GM12878 (cell line): Measurements from ENCODE around the gene CLPX. TPM values are rescaled to one million over a fixed set of nuclear protein-coding genes. Genes with fewer than 3 reads are reported as not detected.

Source experiments
- ATAC-seq: fragments of 200-7000 bp; cut with Tn5 transposase; 3 replicates; pipeline ENCODE4 v1.9.1; 2020; ENCODE audit warnings: mild to moderate bottlenecking, moderate library complexity
- BruUV-seq: library from RNA; stranded (reverse); fragments of 400-500 nt; replicated peaks from 2 replicates; lab custom pipeline; 2021; lab: Mats Ljungman, UMichigan
- CTCF ChIA-PET: fragments of 300-600 bp; sonication (Branson Sonifier 250); formaldehyde crosslinking; extraction: SDS; loops from one replicate; lab custom pipeline; 2021; ENCODE audit warnings: inconsistent platforms; lab: Yijun Ruan, JAX
- POLR2A ChIA-PET: fragments of 350-600 bp; formaldehyde crosslinking; extraction: SDS; loops from one replicate; lab custom pipeline; 2021; ENCODE audit warnings: inconsistent platforms; lab: Charles Lee
- RAD21 ChIA-PET: fragments of 300-600 bp; sonication (Branson Sonifier 250); formaldehyde crosslinking; loops from one replicate; lab custom pipeline; 2023; ENCODE audit warnings: antibody characterized with exemption; ENCODE audit not compliant: unreplicated experiment; lab: Charles Lee
- SMC1A ChIA-PET: fragments of 300-600 bp; sonication (Branson Sonifier 250); formaldehyde crosslinking; loops from one replicate; lab custom pipeline; 2023; ENCODE audit not compliant: unreplicated experiment, uncharacterized antibody; lab: Charles Lee
- DNase-seq: peaks from one replicate; pipeline ENCODE4 v3.0.0-alpha.2; 2011; ENCODE audit warnings: low read depth, low spot score
- FAIRE-seq: peaks from 3 replicates; lab custom pipeline; 2011; peaks lifted over from hg19 to GRCh38; lab: Jason Lieb, UNC
- H2AFZ ChIP-seq: 2 replicates; pipeline ENCODE4 v1.6.0; 2011; ENCODE audit warnings: low read depth, low read length, control low read depth; ENCODE audit not compliant: control insufficient read depth
- H3K27ac ChIP-seq: 2 replicates; pipeline ENCODE4 v1.5.1; 2011; ENCODE audit warnings: control low read depth; ENCODE audit not compliant: control insufficient read depth, insufficient read depth
- H3K27me3 ChIP-seq, 2 experiments: replicated peaks in 1 of 2; 2 replicates each; pipeline versions ENCODE4 v1.6.0 to v1.6.1; 2011; ENCODE audit warnings: low read length in 1 of 2; ENCODE audit not compliant: control insufficient read depth in 2 of 2, insufficient read depth in 2 of 2
- H3K36me3 ChIP-seq, 2 experiments: 2 replicates each; pipeline ENCODE4 v1.5.1; 2011; ENCODE audit warnings: low read length in 1 of 2; ENCODE audit not compliant: control insufficient read depth in 2 of 2, insufficient read depth in 2 of 2
- H3K4me1 ChIP-seq: 2 replicates; pipeline ENCODE4 v1.6.1; 2011; ENCODE audit warnings: mild to moderate bottlenecking, low read length, moderate library complexity, mixed read lengths; ENCODE audit not compliant: control insufficient read depth, insufficient read depth
- H3K4me2 ChIP-seq: 2 replicates; pipeline ENCODE4 v1.6.0; 2011; ENCODE audit warnings: control low read depth; ENCODE audit not compliant: control insufficient read depth, insufficient read depth
- H3K4me3 ChIP-seq: fragments of 200-600 bp; sonication (generic); 2 replicates; pipeline ENCODE4 v1.5.1; 2016
- H3K79me2 ChIP-seq: 2 replicates; pipeline ENCODE4 v1.6.0; 2011; ENCODE audit warnings: low read length; ENCODE audit not compliant: control insufficient read depth, insufficient read depth
- H3K9ac ChIP-seq: 2 replicates; pipeline ENCODE4 v1.8.0; 2011; ENCODE audit warnings: low read length, control low read depth, mixed read lengths; ENCODE audit not compliant: control insufficient read depth, insufficient read depth
- H3K9me3 ChIP-seq: replicated peaks from 3 replicates; pipeline ENCODE4 v1.5.1; 2011; ENCODE audit warnings: mild to moderate bottlenecking, low read length; ENCODE audit not compliant: control insufficient read depth, insufficient read depth
- H4K20me1 ChIP-seq: 2 replicates; pipeline ENCODE4 v1.6.0; 2011; ENCODE audit not compliant: control insufficient read depth, insufficient read depth
- BRCA1 ChIP-seq: IDR thresholded peaks from 2 replicates; pipeline ENCODE4 v1.6.1; 2011; ENCODE audit warnings: low read depth, low read length, improper control_type of control experiment
- FOS ChIP-seq: IDR thresholded peaks from 3 replicates; pipeline ENCODE4 v1.6.1; 2011; ENCODE audit warnings: borderline replicate concordance; ENCODE audit not compliant: insufficient read length; ENCODE audit errors: extremely low read depth
- HSF1 ChIP-seq: fragments of 150-350 bp; IDR thresholded peaks from 2 replicates; pipeline ENCODE4 v1.6.1; 2014; ENCODE audit warnings: mild to moderate bottlenecking, low read depth, low read length
- JUNB ChIP-seq: IDR thresholded peaks from 2 replicates; pipeline ENCODE4 v1.6.1; 2016; ENCODE audit warnings: antibody characterized with exemption, mild to moderate bottlenecking
- MYC ChIP-seq: IDR thresholded peaks from 2 replicates; pipeline ENCODE4 v1.6.1; 2011; ENCODE audit warnings: mild to moderate bottlenecking, low read length, moderate library complexity, inconsistent platforms; ENCODE audit not compliant: insufficient read depth, insufficient replicate concordance, insufficient read length, severe bottlenecking
- PBX3 ChIP-seq: IDR thresholded peaks from 2 replicates; pipeline ENCODE4 v1.6.1; 2011; ENCODE audit warnings: mild to moderate bottlenecking, low read depth, low read length, moderate library complexity; ENCODE audit not compliant: insufficient replicate concordance
- PML ChIP-seq: IDR thresholded peaks from 2 replicates; pipeline ENCODE4 v1.6.1; 2012; ENCODE audit warnings: low read length, inconsistent platforms
- POLR2A ChIP-seq: IDR thresholded peaks from 2 replicates; pipeline ENCODE4 v1.6.1; 2011; ENCODE audit warnings: low read depth, mild to moderate bottlenecking, low read length
- TAF1 ChIP-seq: IDR thresholded peaks from 2 replicates; pipeline ENCODE4 v1.6.1; 2011; ENCODE audit warnings: mild to moderate bottlenecking, low read depth, low read length, borderline replicate concordance
- TCF3 ChIP-seq: IDR thresholded peaks from 2 replicates; pipeline ENCODE4 v1.6.1; 2012; ENCODE audit warnings: low read depth, mild to moderate bottlenecking, low read length, borderline replicate concordance; ENCODE audit not compliant: insufficient read depth
- ZBTB33 ChIP-seq: fragments of 450-650 bp; IDR thresholded peaks from 2 replicates; pipeline ENCODE4 v1.6.1; 2017; ENCODE audit warnings: mild to moderate bottlenecking
- ZNF592 ChIP-seq: fragments of 450-650 bp; IDR thresholded peaks from 2 replicates; pipeline ENCODE4 v1.6.1; 2017; ENCODE audit warnings: mild to moderate bottlenecking, moderate library complexity
- WGBS: methylation state at CpG from one replicate; pipeline ENCODE4 v1.1.6; 2016; ENCODE audit warnings: low lambda C conversion rate; ENCODE audit not compliant: insufficient replicate concordance, insufficient coverage; ENCODE audit errors: missing lambda C conversion rate; 5-methylcytosine and 5-hydroxymethylcytosine counted together
- in situ Hi-C: fragments of 300-500 bp; cut with MboI; formaldehyde crosslinking; loops from 9 replicates; pipeline ENCODE4 v1.14.3; 2018; ENCODE audit warnings: mixed read lengths
- intact Hi-C: fragments of 100-400 bp; cut with micrococcal nuclease; formaldehyde crosslinking; loops from one replicate; pipeline ENCODE4 v1.14.2; 2022; ENCODE audit not compliant: unreplicated experiment
- polyA plus RNA-seq, 11 experiments: library from polyadenylated mRNA; depleted of rRNA in 4 of 11; unstranded in 6 of 11; stranded (reverse) in 5 of 11; fragments of >200 nt; fragmentation: Nextera tagmentation in 4 of 11; fragmentation: Illumina TruSeq in 1 of 11; extraction: Ambion mirVana in 4 of 11; extraction: Trizol in 1 of 11; gene quantifications; 1 replicate in 1 of 11; 2 replicates in 10 of 11; pipeline versions ENCODE4 v1.2.1 to v1.2.3, GENCODE V29; 2011 to 2016; ENCODE audit warnings: inconsistent platforms in 2 of 11, missing spikeins in 2 of 11, low read depth in 1 of 11
- total RNA-seq, 4 experiments: library from RNA; depleted of rRNA in 3 of 4; stranded (reverse); fragments of >200 nt in 3 of 4; fragmentation: Illumina TruSeq in 1 of 4; extraction: Trizol in 1 of 4; gene quantifications; 2 replicates each; pipeline versions ENCODE4 v1.2.1 to v1.2.3, GENCODE V29; 2013 to 2021

CLPX gene
- total and polyA plus RNA-seq, 10 of the 15 experiments (the other 5 are each of a cell fraction or from before 2014, with no cell fraction given), result 10.1 to 57.4 (median 31.3) TPM

- no TSS peak for BruUV-seq
- 92% methylated on average over 3 of the region's 3 CpGs for WGBS
- SMC1A ChIA-PET, result interaction anchor here (0.7 to 1.3 kb wide), 5 partner anchors 40 to 372 kb away, joined by 3 to 4 read pairs (median 3); no protein-coding TSS in a partner anchor
Observed at GRCh38 chr15:65102912-65103311, 82.2 kb downstream of the CLPX start.

More at GRCh38 chr15:65102912-65103311, 82.2 kb downstream of the CLPX start:
- FAIRE-seq (no peak), ATAC-seq (no peak), DNase-seq (no peak)
- Histone ChIP-seq H3K4me3 (no peak overlapping the region), H3K79me2 (no peaks in the 10 kb centered on the region), H3K4me1 (no peaks in the 10 kb centered on the region), H3K9ac (no peak overlapping the region), H3K36me3 (peaks cover 3 to 11% of the 10 kb centered on the region in 2 experiments; a peak in 3 of 4 replicates), H3K4me2 (no peak overlapping the region), H4K20me1 (no peaks in the 10 kb centered on the region), H2AFZ (no peak overlapping the region), H3K9me3 (no peaks in the 10 kb centered on the region), H3K27ac (no peak overlapping the region), H3K27me3 (no peaks in the 10 kb centered on the region)
- TF ChIP-seq PBX3 (no peak), POLR2A (no peak), ZNF592 (no peak), TCF3 (no peak), ZBTB33 (no peak), MYC (no peak), FOS (no peak), JUNB (no peak), PML (no peak), HSF1 (no peak), BRCA1 (no peak), TAF1 (no peak)
- intact Hi-C loops, result no loop called here
- ChIA-PET CTCF (interaction anchor here (0.7 to 1.8 kb wide), 6 partner anchors 13 to 105 kb away, joined by 3 to 9 read pairs (median 4); no protein-coding TSS in a partner anchor), RAD21 (interaction anchor here (1.2 kb wide), 1 partner anchor 69 kb away, joined by 4 read pairs; no protein-coding TSS in a partner anchor), POLR2A (no interaction called here)
- in situ Hi-C loops, result no loop called here
